GM23338 (cell line): ENCODE results near the gene ADGRG6. TPM values are rescaled to one million over a fixed set of nuclear protein-coding genes. Genes with fewer than 3 reads are reported as not detected.

Experiments used
- ATAC-seq: fragments of 200-7000 bp; cut with Tn5 transposase; 3 replicates; pipeline ENCODE4 v1.9.1; 2020
- DNase-seq: peaks from one replicate; pipeline ENCODE4 v3.0.0-alpha.2; 2015; ENCODE audit warnings: low spot score
- H2AFZ ChIP-seq: fragments of 200-600 bp; sonication (generic); 2 replicates; pipeline ENCODE4 v1.8.0; 2016; ENCODE audit warnings: antibody characterized with exemption, mild to moderate bottlenecking, moderate library complexity
- H3F3A ChIP-seq: fragments of 200-600 bp; sonication (generic); replicated peaks from 2 replicates; pipeline ENCODE4 v1.8.0; 2017; ENCODE audit warnings: antibody characterized with exemption, mixed run types, low read depth
- H3K27ac ChIP-seq: fragments of 200-600 bp; sonication (generic); 2 replicates; pipeline ENCODE4 v1.6.1; 2016; ENCODE audit warnings: low read depth
- H3K27me3 ChIP-seq: fragments of 200-600 bp; sonication (generic); 2 replicates; pipeline ENCODE4 v1.8.0; 2016; ENCODE audit warnings: mild to moderate bottlenecking, mixed run types, moderate library complexity; ENCODE audit not compliant: insufficient read depth
- H3K36me3 ChIP-seq: fragments of 200-600 bp; sonication (generic); 2 replicates; pipeline ENCODE4 v1.8.0; 2016; ENCODE audit warnings: mild to moderate bottlenecking; ENCODE audit not compliant: insufficient read depth
- H3K4me1 ChIP-seq: fragments of 200-600 bp; sonication (generic); 2 replicates; pipeline ENCODE4 v1.8.0; 2016; ENCODE audit warnings: mild to moderate bottlenecking, moderate library complexity; ENCODE audit not compliant: insufficient read depth
- H3K4me2 ChIP-seq: fragments of 200-600 bp; sonication (generic); 2 replicates; pipeline ENCODE4 v1.7.1; 2017; ENCODE audit warnings: mixed run types
- H3K4me3 ChIP-seq: fragments of 200-600 bp; sonication (generic); 2 replicates; pipeline ENCODE4 v1.6.1; 2016; ENCODE audit warnings: mixed run types
- H3K79me2 ChIP-seq: fragments of 200-600 bp; sonication (generic); replicated peaks from 2 replicates; pipeline ENCODE4 v1.8.0; 2017; ENCODE audit warnings: mild to moderate bottlenecking; ENCODE audit not compliant: insufficient read depth
- H3K9me2 ChIP-seq: fragments of 200-600 bp; sonication (generic); 2 replicates; pipeline ENCODE4 v1.8.0; 2017; ENCODE audit not compliant: insufficient read depth
- H4K20me1 ChIP-seq: fragments of 200-600 bp; sonication (generic); replicated peaks from 2 replicates; pipeline ENCODE4 v1.8.0; 2017; ENCODE audit warnings: mild to moderate bottlenecking; ENCODE audit not compliant: insufficient read depth
- H3K27ac Mint-ChIP-seq: 2 replicates; pipeline ENCODE4 v1.8.0; 2020; ENCODE audit warnings: inconsistent platforms, mild to moderate bottlenecking, moderate library complexity, mixed read lengths
- H3K27me3 Mint-ChIP-seq: 3 replicates; pipeline ENCODE4 v1.8.0; 2022; ENCODE audit warnings: low read depth, mild to moderate bottlenecking, moderate library complexity, mixed read lengths, inconsistent platforms; ENCODE audit not compliant: insufficient read depth, poor library complexity
- H3K36me3 Mint-ChIP-seq: 3 replicates; pipeline ENCODE4 v1.8.0; 2021; ENCODE audit warnings: low read depth, mild to moderate bottlenecking, inconsistent platforms, moderate library complexity, mixed read lengths
- H3K4me1 Mint-ChIP-seq: 3 replicates; pipeline ENCODE4 v1.8.0; 2020; ENCODE audit warnings: mild to moderate bottlenecking, inconsistent platforms, mixed read lengths
- H3K4me3 Mint-ChIP-seq: 3 replicates; pipeline ENCODE4 v1.8.0; 2021; ENCODE audit warnings: moderate library complexity, mild to moderate bottlenecking, inconsistent platforms, mixed read lengths
- H3K9me3 Mint-ChIP-seq: 3 replicates; pipeline ENCODE4 v1.8.0; 2020; ENCODE audit warnings: moderate library complexity, mild to moderate bottlenecking, inconsistent platforms, mixed read lengths
- CREB1 ChIP-seq: fragments of 250-450 bp; sonication (Bioruptor Pico); IDR thresholded peaks from 2 replicates; pipeline ENCODE4 v1.5.0; 2020; ENCODE audit warnings: low read depth, mild to moderate bottlenecking, moderate library complexity
- CTCF ChIP-seq, 2 experiments: fragments of 200-600 bp in 1 of 2; sonication (generic) in 1 of 2; conservative IDR thresholded peaks; 2 replicates each; pipeline versions ENCODE4 v1.5.1 to v1.6.1; 2016 to 2017; ENCODE audit warnings: antibody characterized with exemption in 2 of 2, low read depth in 2 of 2, mild to moderate bottlenecking in 2 of 2, moderate library complexity in 1 of 2
- EZH2 ChIP-seq: fragments of 200-600 bp; sonication (generic); IDR thresholded peaks from one replicate; pipeline ENCODE4 v1.8.0; 2017; ENCODE audit warnings: antibody characterized with exemption, mild to moderate bottlenecking, low read depth; ENCODE audit not compliant: unreplicated experiment
- JUNB ChIP-seq: IDR thresholded peaks from one replicate; pipeline ENCODE4 v1.6.1; 2016; ENCODE audit warnings: antibody characterized with exemption; ENCODE audit not compliant: unreplicated experiment
- NANOG ChIP-seq: IDR thresholded peaks from 2 replicates; pipeline ENCODE4 v1.6.1; 2016; ENCODE audit warnings: antibody characterized with exemption, borderline replicate concordance
- POLR2AphosphoS5 ChIP-seq: IDR thresholded peaks from 2 replicates; pipeline ENCODE4 v1.6.1; 2016; ENCODE audit warnings: antibody characterized with exemption, low read depth
- REST ChIP-seq: IDR thresholded peaks from one replicate; pipeline ENCODE4 v1.6.1; 2018; ENCODE audit warnings: antibody characterized with exemption; ENCODE audit not compliant: unreplicated experiment
- STAT1 ChIP-seq: IDR thresholded peaks from one replicate; pipeline ENCODE4 v1.6.1; 2016; ENCODE audit warnings: antibody characterized with exemption; ENCODE audit not compliant: unreplicated experiment
- ZNF331 ChIP-seq: fragments of 250-450 bp; sonication (Bioruptor Pico); IDR thresholded peaks from 2 replicates; pipeline ENCODE4 v1.5.0; 2020; ENCODE audit warnings: low read depth, mild to moderate bottlenecking, moderate library complexity
- ZNF462 ChIP-seq: fragments of 250-450 bp; sonication (Bioruptor Pico); IDR thresholded peaks from 2 replicates; pipeline ENCODE4 v1.5.0; 2020; ENCODE audit warnings: mild to moderate bottlenecking, moderate library complexity
- polyA plus RNA-seq: library from polyadenylated mRNA; unstranded; fragments of >200 nt; fragmentation: Nextera tagmentation; extraction: Ambion mirVana; gene quantifications from 2 replicates; pipeline ENCODE4 v1.2.1, GENCODE V29; 2016
- total RNA-seq: library from RNA; depleted of rRNA; stranded (reverse); fragments of >200 nt; shearing (Covaris generic); gene quantifications from 2 replicates; pipeline ENCODE4 v1.2.3, GENCODE V29; 2014

Gene ADGRG6
- total and polyA plus RNA-seq, 2 experiments from 2014 or later: 1.3 to 7.7 TPM

DNA sequence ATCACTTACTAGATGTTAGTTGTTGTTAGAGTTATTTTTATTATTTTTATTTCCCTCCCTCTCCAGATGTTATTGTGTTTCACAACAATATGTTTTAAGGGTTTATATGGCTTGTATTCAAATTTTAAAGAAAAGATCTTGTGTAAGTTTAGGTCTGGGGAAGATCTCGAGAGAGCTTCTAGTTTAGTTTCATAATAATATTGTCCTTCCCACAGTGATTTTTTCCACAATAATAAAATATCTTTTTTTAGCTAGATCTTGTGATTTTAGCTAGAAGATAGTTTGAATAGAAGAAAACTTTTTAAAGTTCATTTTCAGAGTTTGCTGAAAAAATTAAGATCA, 55.0 kb downstream of the ADGRG6 start:
- Histone ChIP-seq H3K4me2 (no peak overlapping the region), H3K27me3 (no peaks in the 10 kb centered on the region), H3F3A (no peaks in the 10 kb centered on the region), H3K36me3 (no peaks in the 10 kb centered on the region), H3K4me3 (no peak overlapping the region), H3K9me2 (no peaks in the 10 kb centered on the region; the same call in 1 of the 2 replicates), H3K27ac (no peak overlapping the region), H3K79me2 (no peaks in the 10 kb centered on the region), H4K20me1 (no peaks in the 10 kb centered on the region), H3K4me1 (peaks cover 5% of the 10 kb centered on the region; the same call in 1 of the 2 replicates), H2AFZ (no peak overlapping the region)
- Mint-ChIP-seq H3K9me3 (no peaks in the 10 kb centered on the region), H3K27ac (no peak overlapping the region), H3K4me1 (peaks cover 6% of the 10 kb centered on the region; the same call in 2 of the 3 replicates), H3K27me3 (peaks cover 2% of the 10 kb centered on the region), H3K4me3 (no peak overlapping the region), H3K36me3 (no peaks in the 10 kb centered on the region)
- TF ChIP-seq JUNB (no peak), REST (no peak), ZNF331 (no peak), NANOG (no peak), STAT1 (no peak), ZNF462 (CRISPR knock-in tag) (no peak), CTCF (conservative IDR thresholded peaks at IDR 0.05; ENCODE audit: low read depth in 2 of 2) (no peak), POLR2AphosphoS5 (no peak), CREB1 (CRISPR knock-in tag) (no peak), EZH2 (no peak)
- DNase-seq (no peak), ATAC-seq (no peak)
